ENCODE data around the gene SLC50A1.

DNA sequence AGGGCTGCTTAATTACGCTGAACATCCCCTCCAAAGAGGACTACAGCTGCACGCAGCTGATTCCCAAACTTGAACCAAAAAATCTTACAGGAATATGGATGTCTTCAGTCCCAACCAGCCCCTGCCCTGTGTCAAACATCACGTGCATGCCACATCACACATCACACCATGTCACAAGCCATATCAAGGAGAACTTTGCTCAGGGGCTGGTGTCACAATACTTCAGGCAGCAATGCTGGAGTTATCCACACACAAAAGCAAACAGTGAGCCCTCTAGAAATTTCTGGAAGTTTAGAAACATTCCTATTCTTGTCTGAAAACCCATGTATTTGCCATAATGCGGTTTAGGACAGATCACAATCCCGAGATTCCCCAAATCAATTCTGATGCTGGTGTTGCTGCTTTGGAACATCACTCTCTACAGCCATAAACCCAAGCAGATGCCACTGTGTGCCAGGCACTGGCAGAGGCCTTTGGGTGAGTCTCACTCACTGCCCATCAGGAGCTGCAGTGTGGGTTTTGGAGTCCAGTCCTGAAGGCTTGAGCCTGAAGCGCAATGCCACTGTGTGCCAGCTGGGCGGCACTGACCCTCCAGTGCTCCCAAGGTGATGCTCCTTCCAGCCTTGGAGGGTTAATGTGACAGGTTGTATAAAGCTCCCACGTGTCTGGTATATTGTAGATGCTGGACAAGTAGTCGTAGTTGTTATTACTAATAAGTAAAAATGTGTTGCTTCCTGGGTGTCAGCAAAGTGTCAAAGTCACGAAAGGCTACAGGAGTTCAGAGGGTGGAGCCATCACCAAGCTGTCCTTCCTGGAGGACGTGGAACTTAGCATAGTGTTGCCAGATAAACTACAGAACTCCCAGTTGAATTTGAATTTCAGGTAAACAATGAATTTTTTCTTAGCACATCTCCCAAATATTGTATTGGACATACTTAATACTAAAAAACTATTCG, 28.1 kb upstream of the SLC50A1 start:
- no peak for TF ChIP-seq GATA3 (IDR thresholded peaks at IDR 0.05; ENCODE audit: borderline replicate concordance)
- TF ChIP-seq BHLHE40 (IDR thresholded peaks at IDR 0.05; ENCODE audit: low read depth, low read length) = no peak
- no peak for TF ChIP-seq POLR2A (IDR thresholded peaks at IDR 0.05; ENCODE audit: low read length)
- TF ChIP-seq, protein P1, sequence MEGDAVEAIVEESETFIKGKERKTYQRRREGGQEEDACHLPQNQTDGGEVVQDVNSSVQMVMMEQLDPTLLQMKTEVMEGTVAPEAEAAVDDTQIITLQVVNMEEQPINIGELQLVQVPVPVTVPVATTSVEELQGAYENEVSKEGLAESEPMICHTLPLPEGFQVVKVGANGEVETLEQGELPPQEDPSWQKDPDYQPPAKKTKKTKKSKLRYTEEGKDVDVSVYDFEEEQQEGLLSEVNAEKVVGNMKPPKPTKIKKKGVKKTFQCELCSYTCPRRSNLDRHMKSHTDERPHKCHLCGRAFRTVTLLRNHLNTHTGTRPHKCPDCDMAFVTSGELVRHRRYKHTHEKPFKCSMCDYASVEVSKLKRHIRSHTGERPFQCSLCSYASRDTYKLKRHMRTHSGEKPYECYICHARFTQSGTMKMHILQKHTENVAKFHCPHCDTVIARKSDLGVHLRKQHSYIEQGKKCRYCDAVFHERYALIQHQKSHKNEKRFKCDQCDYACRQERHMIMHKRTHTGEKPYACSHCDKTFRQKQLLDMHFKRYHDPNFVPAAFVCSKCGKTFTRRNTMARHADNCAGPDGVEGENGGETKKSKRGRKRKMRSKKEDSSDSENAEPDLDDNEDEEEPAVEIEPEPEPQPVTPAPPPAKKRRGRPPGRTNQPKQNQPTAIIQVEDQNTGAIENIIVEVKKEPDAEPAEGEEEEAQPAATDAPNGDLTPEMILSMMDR (IDR thresholded peaks at IDR 0.05) = no peak

All from A549 (cell line).